Spleen (tissue), 11 donors: ENCODE results near the gene HLA-B. TPM values are rescaled to one million over a fixed set of nuclear protein-coding genes. Genes with fewer than 3 reads are reported as not detected.

ENCODE experiments used
- DNase-seq: peaks from one replicate; pipeline ENCODE4 v3.0.0-alpha.2; 2020
- H3K27ac ChIP-seq, 8 donors: fragments of 200-600 bp; sonication (generic) in 7 of 8; 1 replicate in 4 of 8; 2 replicates in 4 of 8; pipeline versions ENCODE4 v1.5.0 to v1.8.0; 2016 to 2021; ENCODE audit warnings: inconsistent platforms in 4 of 8, mild to moderate bottlenecking in 4 of 8, moderate library complexity in 1 of 8
- H3K27me3 ChIP-seq, 7 donors: fragments of 200-600 bp; sonication (generic) in 6 of 7; replicated peaks in 1 of 7; 1 replicate in 4 of 7; 2 replicates in 3 of 7; pipeline versions ENCODE4 v1.5.0 to v1.8.0; 2016 to 2021; ENCODE audit warnings: inconsistent platforms in 3 of 7, mild to moderate bottlenecking in 1 of 7
- H3K36me3 ChIP-seq, 6 donors: fragments of 200-600 bp; sonication (generic) in 5 of 6; 1 replicate in 4 of 6; 2 replicates in 2 of 6; pipeline versions ENCODE4 v1.5.0 to v1.8.0; 2016 to 2021; ENCODE audit warnings: inconsistent platforms in 2 of 6
- H3K4me1 ChIP-seq, 6 donors: fragments of 200-600 bp; sonication (generic) in 5 of 6; 1 replicate in 3 of 6; 2 replicates in 3 of 6; pipeline versions ENCODE4 v1.5.0 to v1.8.0; 2016 to 2021; ENCODE audit warnings: inconsistent platforms in 3 of 6
- H3K4me3 ChIP-seq, 8 donors: fragments of 200-600 bp; sonication (generic) in 7 of 8; 1 replicate in 4 of 8; 2 replicates in 4 of 8; pipeline versions ENCODE4 v1.5.0 to v1.8.0; 2016 to 2021; ENCODE audit warnings: inconsistent platforms in 4 of 8, mild to moderate bottlenecking in 4 of 8, moderate library complexity in 2 of 8
- H3K9me3 ChIP-seq, 8 donors: fragments of 200-600 bp; sonication (generic) in 7 of 8; 1 replicate in 4 of 8; 2 replicates in 4 of 8; pipeline versions ENCODE4 v1.5.0 to v1.8.0; 2016 to 2021; ENCODE audit warnings: inconsistent platforms in 4 of 8
- CTCF ChIP-seq, 11 experiments: fragments of 200-600 bp in 7 of 11; fragments of 450-650 bp in 4 of 11; sonication (generic) in 4 of 11; IDR thresholded peaks in 8 of 11; conservative IDR thresholded peaks in 3 of 11; 1 replicate in 7 of 11; 2 replicates in 4 of 11; pipeline versions ENCODE4 v1.4.0 to v1.8.0; 2016 to 2021; ENCODE audit warnings: antibody characterized with exemption in 11 of 11, inconsistent platforms in 4 of 11, mild to moderate bottlenecking in 1 of 11
- POLR2A ChIP-seq, 3 donors: fragments of 450-650 bp; IDR thresholded peaks; one replicate each; pipeline ENCODE4 v1.5.1; 2017; ENCODE audit warnings: antibody characterized with exemption in 3 of 3, mild to moderate bottlenecking in 1 of 3
- POLR2AphosphoS5 ChIP-seq, 3 donors: sonication (generic); formaldehyde crosslinking; IDR thresholded peaks; one replicate each; pipeline ENCODE4 v1.5.1; 2017; ENCODE audit warnings: antibody characterized with exemption in 3 of 3
- WGBS, 5 donors: extraction: QIAGEN DNeasy Blood & Tissue Kit in 3 of 5; methylation state at CpG; one replicate each; pipeline versions ENCODE4 v1.1.5 to v1.1.7; 2013 to 2018; 5-methylcytosine and 5-hydroxymethylcytosine counted together
- intact Hi-C: fragments of 100-400 bp; cut with DNase I; formaldehyde crosslinking; loops from one replicate; pipeline ENCODE4 v1.15.0; 2023; ENCODE audit warnings: low total_unique reads
- microRNA-seq, 3 donors: library from miRNA; unstranded; fragments of <30 nt; microRNA quantifications; one replicate each; pipeline versions ENCODE4 to v1.1.0, GENCODE V29; 2019 to 2020
- polyA plus RNA-seq, 3 donors: library from polyadenylated mRNA; stranded (reverse); fragments of 200-250 nt; gene quantifications; one replicate each; pipeline ENCODE4 v1.2.1, GENCODE V29; 2013
- small RNA-seq, 4 donors: library from RNA; depleted of rRNA; stranded (forward); fragments of <200 nt; gene quantifications; one replicate each; pipeline ENCODE3, GENCODE V24; 2016
- total RNA-seq, 7 donors: library from RNA; depleted of rRNA in 3 of 7; stranded (reverse); fragments of >200 nt in 3 of 7; fragmentation: NEBNext Ultra II Directional in 4 of 7; extraction: Animal tissue kit (Norgen Biotek cat#: 25700) in 4 of 7; gene quantifications; one replicate each; pipeline versions ENCODE4 v1.1.0 to v1.2.1, GENCODE V29; 2016 to 2021
- donor health status: healthy with polysubstance abuse.
- donor health status: DM: no; HTN: no; CAD: no; lungs with moderate emphysema.
- donor health status: DM: no; HTN: no; CAD: no.
- donor health status: Bipolar disorder and iron deficiency.
- donor health status: healthy.
- donor health status: DM: no; HTN: no; CAD: no.
- donor health status: DM: yes; HTN: yes; CAD: no.

HLA-B gene
- total and polyA plus RNA-seq, 10 donors, result 2,503 to 5,675 (median 4,667) TPM

GRCh38 chr6:31305703-31306219 is 51.2 kb downstream of the HLA-B start:
- H3K9me3 ChIP-seq, result no peaks in the 10 kb centered on the region
- DNase-seq, result no peak
- intact Hi-C loops, result no loop called here
- peaks cover 0 to 34% (median 3%) of the 10 kb centered on the region in 7 donors for H3K27me3 ChIP-seq
- H3K4me1 ChIP-seq, result peaks cover 0 to 19% (median 9%) of the 10 kb centered on the region in 6 donors
- no peak overlapping the region for H3K27ac ChIP-seq
- WGBS, 5 donors, result 50 to 89% (median 85%) methylated on average over 4 of the region's 4 CpGs
- H3K4me3 ChIP-seq, result no peak overlapping the region
- no peaks in the 10 kb centered on the region for H3K36me3 ChIP-seq
- TF ChIP-seq POLR2AphosphoS5 (IDR thresholded peaks at IDR 0.05), result no peak
- TF ChIP-seq CTCF (IDR thresholded peaks at IDR 0.05 in 8 of 11, conservative IDR thresholded peaks at IDR 0.05 in 3 of 11), result no peak
- no peak for TF ChIP-seq POLR2A (IDR thresholded peaks at IDR 0.05)

- Histone ChIP-seq H3K27me3 (peaks cover 0 to 28% (median 3%) of the 10 kb centered on the region in 7 donors), H3K27ac (no peak overlapping the region), H3K4me1 (peaks cover 0 to 19% (median 9%) of the 10 kb centered on the region in 6 donors), H3K36me3 (no peaks in the 10 kb centered on the region), H3K9me3 (no peaks in the 10 kb centered on the region), H3K4me3 (no peak overlapping the region)
- WGBS, 5 donors, result 66 to 81% (median 75%) methylated on average over 4 of the region's 4 CpGs
- intact Hi-C loops, result no loop called here
- DNase-seq, result no peak
- no peak for TF ChIP-seq CTCF (IDR thresholded peaks at IDR 0.05 in 8 of 11, conservative IDR thresholded peaks at IDR 0.05 in 3 of 11)
- no peak for TF ChIP-seq POLR2AphosphoS5 (IDR thresholded peaks at IDR 0.05)
- no peak for TF ChIP-seq POLR2A (IDR thresholded peaks at IDR 0.05)
Measured at GRCh38 chr6:31304683-31305082, 52.3 kb downstream of the HLA-B start.

Small RNA genes within 50 kb of the gene (microRNA-seq; reads per million reads assigned to microRNA genes)
- 0.35 to 2.0 (median 1.4) reads per million in 3 donors for gene MIR6891

Small RNA genes within 50 kb of the gene (small RNA-seq; reads per million reads assigned to genes)
- gene HLA-S, result 0 to 0.23 (median 0) reads per million in 4 donors
- 0 to 1.1 (median 0.38) reads per million in 4 donors for gene MIR6891
- gene RF00019, result 0 reads per million in 4 donors
- gene RNU6-283P, result 0 reads per million in 4 donors

Other genes with a start within 250 kb of the HLA-B start
- not detected for gene C6orf15, start 244.6 kb downstream of the HLA-B start, total RNA-seq
- not detected for gene C6orf15, start 244.6 kb downstream of the HLA-B start, polyA plus RNA-seq
- gene PSORS1C1, start 242.4 kb downstream of the HLA-B start, total RNA-seq, result 1 to 10 TPM in 2 of 7 donors, under 1 TPM in 2, not detected in 3; 0.76 to 3.4 (median 1.1) TPM
- gene PSORS1C1, start 242.4 kb downstream of the HLA-B start, polyA plus RNA-seq, result under 1 TPM; 0.11 to 0.70 (median 0.21) TPM
- not detected for gene CDSN, start 236.7 kb downstream of the HLA-B start, total RNA-seq
- not detected for gene CDSN, start 236.7 kb downstream of the HLA-B start, polyA plus RNA-seq
- not detected for gene PSORS1C2, start 218.1 kb downstream of the HLA-B start, total RNA-seq
- not detected for gene PSORS1C2, start 218.1 kb downstream of the HLA-B start, polyA plus RNA-seq
- 10 to 100 TPM in 6 of 7 donors, 1 to 10 TPM in 1; 7.7 to 22.5 (median 17.8) TPM for gene CCHCR1, start 199.4 kb downstream of the HLA-B start, total RNA-seq
- gene CCHCR1, start 199.4 kb downstream of the HLA-B start, polyA plus RNA-seq, result 10 to 100 TPM; 11.1 to 15.2 (median 11.7) TPM
- gene TCF19, start 198.6 kb downstream of the HLA-B start, total RNA-seq, result 10 to 100 TPM in 4 of 7 donors, 1 to 10 TPM in 3; 6.6 to 12.6 (median 10.2) TPM
- gene TCF19, start 198.6 kb downstream of the HLA-B start, polyA plus RNA-seq, result 1 to 10 TPM; 6.2 to 9.8 (median 7.1) TPM
- 1 to 10 TPM in 5 of 7 donors, under 1 TPM in 2; 0.57 to 3.7 (median 1.3) TPM for gene POU5F1, start 186.5 kb downstream of the HLA-B start, total RNA-seq
- gene POU5F1, start 186.5 kb downstream of the HLA-B start, polyA plus RNA-seq, result 1 to 10 TPM; 1.2 to 3.2 (median 2.7) TPM
- gene HLA-C, start 85.1 kb downstream of the HLA-B start, total RNA-seq, result 1,000 to 10,000 TPM in 5 of 7 donors, 100 to 1,000 TPM in 2; 484 to 2,036 (median 1,738) TPM
- 100 to 1,000 TPM; 368 to 960 (median 400) TPM for gene HLA-C, start 85.1 kb downstream of the HLA-B start, polyA plus RNA-seq
- 10 to 100 TPM; 14.6 to 19.7 (median 15.2) TPM for gene MICA, start 46.4 kb upstream of the HLA-B start, total RNA-seq
- 10 to 100 TPM in 2 of 3 donors, 1 to 10 TPM in 1; 7.8 to 27.4 (median 17.0) TPM for gene MICA, start 46.4 kb upstream of the HLA-B start, polyA plus RNA-seq
- 10 to 100 TPM; 13.8 to 21.4 (median 15.0) TPM for gene MICB, start 141.0 kb upstream of the HLA-B start, total RNA-seq
- 1 to 10 TPM; 6.9 to 8.3 (median 6.9) TPM for gene MICB, start 141.0 kb upstream of the HLA-B start, polyA plus RNA-seq
- gene MCCD1, start 171.8 kb upstream of the HLA-B start, total RNA-seq, result not detected
- gene MCCD1, start 171.8 kb upstream of the HLA-B start, polyA plus RNA-seq, result not detected
- gene DDX39B, start 184.8 kb upstream of the HLA-B start, total RNA-seq, result 100 to 1,000 TPM; 291 to 417 (median 354) TPM
- gene DDX39B, start 184.8 kb upstream of the HLA-B start, polyA plus RNA-seq, result 100 to 1,000 TPM; 316 to 768 (median 493) TPM
- 1 to 10 TPM; 2.0 to 3.7 (median 2.7) TPM for gene ATP6V1G2, start 189.4 kb upstream of the HLA-B start, total RNA-seq
- gene ATP6V1G2, start 189.4 kb upstream of the HLA-B start, polyA plus RNA-seq, result 1 to 10 TPM; 1.9 to 2.7 (median 2.2) TPM
- gene NFKBIL1, start 190.4 kb upstream of the HLA-B start, total RNA-seq, result 10 to 100 TPM; 11.0 to 36.3 (median 19.4) TPM
- 10 to 100 TPM; 16.9 to 24.2 (median 19.3) TPM for gene NFKBIL1, start 190.4 kb upstream of the HLA-B start, polyA plus RNA-seq
- 10 to 100 TPM in 1 of 7 donors, 1 to 10 TPM in 6; 2.4 to 14.4 (median 5.1) TPM for gene LTA, start 215.1 kb upstream of the HLA-B start, total RNA-seq
- gene LTA, start 215.1 kb upstream of the HLA-B start, polyA plus RNA-seq, result 1 to 10 TPM; 6.8 to 9.2 (median 7.3) TPM
- gene TNF, start 218.4 kb upstream of the HLA-B start, total RNA-seq, result 10 to 100 TPM in 5 of 7 donors, 1 to 10 TPM in 2; 6.5 to 18.3 (median 11.6) TPM
- 10 to 100 TPM in 2 of 3 donors, 1 to 10 TPM in 1; 5.5 to 17.3 (median 13.3) TPM for gene TNF, start 218.4 kb upstream of the HLA-B start, polyA plus RNA-seq
- 100 to 1,000 TPM in 6 of 7 donors, 10 to 100 TPM in 1; 83.0 to 403 (median 162) TPM for gene LTB, start 225.2 kb upstream of the HLA-B start, total RNA-seq
- 1,000 to 10,000 TPM in 1 of 3 donors, 100 to 1,000 TPM in 2; 804 to 1,256 (median 838) TPM for gene LTB, start 225.2 kb upstream of the HLA-B start, polyA plus RNA-seq
- 100 to 1,000 TPM; 139 to 268 (median 217) TPM for gene LST1, start 229.1 kb upstream of the HLA-B start, total RNA-seq
- gene LST1, start 229.1 kb upstream of the HLA-B start, polyA plus RNA-seq, result 100 to 1,000 TPM; 128 to 214 (median 203) TPM
- 10 to 100 TPM in 6 of 7 donors, 1 to 10 TPM in 1; 7.8 to 28.1 (median 12.1) TPM for gene NCR3, start 235.8 kb upstream of the HLA-B start, total RNA-seq
- 10 to 100 TPM; 15.9 to 30.3 (median 25.3) TPM for gene NCR3, start 235.8 kb upstream of the HLA-B start, polyA plus RNA-seq